T follicular helper cell (primary cell): Measurements from ENCODE around the gene PCDHGB1.
A peak's percentile ranks its signal among the peaks of the same experiment; 100 is the strongest.
"Not testable (repeated sequence)": the region's sequence is repeated elsewhere in the genome, so short reads cannot be mapped to it uniquely, and the experiment has no call there.

Source experiments
- DNase-seq: peaks from one replicate; pipeline ENCODE4 v3.0.0-alpha.2; 2020; ENCODE audit warnings: low read depth

The PCDHGB1 gene

GRCh38 chr5:141383345-141383744, 33.4 kb downstream of the PCDHGB1 start:
- no peak for DNase-seq

DNA sequence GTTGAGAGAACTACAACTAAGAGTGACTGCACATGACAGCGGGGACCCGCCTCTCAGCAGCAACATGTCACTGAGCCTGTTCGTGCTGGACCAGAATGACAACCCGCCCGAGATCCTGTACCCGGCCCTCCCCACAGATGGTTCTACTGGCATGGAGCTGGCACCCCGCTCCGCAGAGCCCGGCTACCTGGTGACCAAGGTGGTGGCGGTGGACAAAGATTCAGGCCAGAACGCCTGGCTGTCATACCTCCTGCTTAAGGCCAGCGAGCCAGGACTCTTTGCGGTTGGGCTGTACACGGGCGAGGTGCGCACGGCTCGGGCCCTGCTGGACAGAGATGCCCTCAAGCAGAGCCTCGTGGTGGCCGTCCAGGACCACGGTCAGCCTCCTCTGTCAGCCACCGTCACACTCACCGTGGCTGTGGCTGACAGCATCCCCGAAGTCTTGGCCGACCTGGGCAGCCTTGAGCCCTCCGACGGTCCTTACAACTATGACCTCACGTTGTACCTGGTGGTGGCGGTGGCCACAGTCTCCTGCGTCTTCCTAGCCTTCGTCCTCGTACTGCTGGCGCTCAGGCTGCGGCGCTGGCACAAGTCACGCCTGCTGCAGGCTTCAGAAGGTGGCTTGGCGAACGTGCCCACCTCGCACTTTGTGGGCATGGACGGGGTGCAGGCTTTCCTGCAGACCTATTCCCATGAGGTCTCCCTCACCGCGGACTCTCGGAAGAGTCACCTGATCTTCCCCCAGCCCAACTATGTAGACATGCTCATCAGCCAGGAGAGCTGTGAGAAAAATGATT, 34.8 kb downstream of the PCDHGB1 start:
- no peak for DNase-seq

DNA sequence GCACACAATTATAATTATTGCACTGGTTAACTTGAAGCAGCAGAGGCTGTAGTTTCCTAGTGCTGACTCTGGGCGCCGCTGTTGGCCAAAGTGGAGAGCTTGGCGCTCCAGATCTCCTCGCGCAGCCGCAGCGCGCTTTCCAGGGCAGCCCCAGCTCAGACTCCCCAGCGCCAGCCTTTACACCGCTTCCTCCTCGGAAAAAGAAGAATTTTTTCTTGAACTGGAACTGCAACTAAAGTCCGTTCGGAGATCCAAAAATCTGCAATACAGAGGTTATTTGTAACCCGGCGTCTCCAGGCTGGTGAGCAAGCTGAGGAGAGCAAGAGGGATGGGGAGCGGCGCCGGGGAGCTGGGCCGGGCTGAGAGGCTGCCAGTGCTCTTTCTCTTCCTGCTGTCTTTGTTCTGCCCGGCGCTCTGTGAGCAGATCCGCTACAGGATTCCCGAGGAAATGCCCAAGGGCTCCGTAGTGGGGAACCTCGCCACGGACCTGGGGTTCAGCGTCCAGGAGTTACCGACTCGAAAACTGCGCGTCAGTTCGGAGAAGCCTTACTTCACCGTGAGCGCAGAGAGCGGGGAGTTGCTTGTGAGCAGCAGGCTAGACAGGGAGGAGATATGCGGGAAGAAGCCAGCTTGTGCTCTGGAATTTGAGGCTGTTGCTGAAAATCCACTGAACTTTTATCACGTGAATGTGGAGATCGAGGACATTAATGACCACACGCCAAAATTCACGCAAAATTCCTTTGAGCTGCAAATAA, 37.8 kb downstream of the PCDHGB1 start, which contains the start of gene PCDHGB4:
TSS of gene PCDHGB4 (plus strand) at position 142 of the 755 bp plus-strand sequence. CDS start at position 329, 187 bp downstream.
- not testable (repeated sequence) for DNase-seq

GRCh38 chr5:141388661-141389060, 38.8 kb downstream of the PCDHGB1 start:
- no peak for DNase-seq

DNA sequence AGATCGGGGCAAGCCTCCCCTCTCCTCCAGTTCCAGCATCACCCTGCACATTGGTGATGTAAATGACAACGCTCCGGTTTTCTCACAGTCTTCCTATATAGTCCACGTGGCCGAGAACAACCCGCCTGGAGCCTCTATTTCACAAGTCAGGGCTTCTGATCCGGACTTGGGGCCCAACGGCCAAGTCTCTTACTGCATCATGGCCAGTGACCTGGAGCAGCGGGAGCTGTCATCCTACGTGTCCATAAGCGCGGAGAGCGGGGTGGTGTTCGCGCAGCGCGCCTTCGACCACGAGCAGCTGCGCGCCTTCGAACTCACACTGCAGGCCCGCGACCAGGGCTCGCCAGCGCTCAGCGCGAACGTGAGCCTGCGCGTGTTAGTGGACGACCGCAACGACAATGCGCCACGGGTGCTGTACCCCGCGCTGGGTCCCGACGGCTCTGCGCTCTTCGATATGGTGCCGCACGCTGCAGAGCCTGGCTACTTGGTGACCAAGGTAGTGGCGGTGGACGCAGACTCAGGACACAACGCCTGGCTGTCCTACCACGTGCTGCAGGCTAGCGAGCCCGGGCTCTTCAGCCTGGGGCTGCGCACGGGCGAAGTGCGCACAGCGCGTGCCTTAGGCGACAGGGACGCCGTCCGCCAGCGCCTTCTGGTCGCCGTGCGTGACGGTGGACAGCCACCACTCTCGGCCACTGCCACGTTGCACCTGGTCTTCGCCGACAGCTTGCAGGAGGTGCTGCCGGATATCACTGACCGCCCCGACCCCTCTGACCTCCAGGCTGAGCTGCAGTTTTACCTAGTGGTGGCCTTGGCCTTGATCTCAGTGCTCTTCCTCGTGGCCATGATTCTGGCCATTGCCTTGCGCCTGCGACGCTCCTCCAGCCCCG, 39.5 kb downstream of the PCDHGB1 start:
- no peak for DNase-seq

DNA sequence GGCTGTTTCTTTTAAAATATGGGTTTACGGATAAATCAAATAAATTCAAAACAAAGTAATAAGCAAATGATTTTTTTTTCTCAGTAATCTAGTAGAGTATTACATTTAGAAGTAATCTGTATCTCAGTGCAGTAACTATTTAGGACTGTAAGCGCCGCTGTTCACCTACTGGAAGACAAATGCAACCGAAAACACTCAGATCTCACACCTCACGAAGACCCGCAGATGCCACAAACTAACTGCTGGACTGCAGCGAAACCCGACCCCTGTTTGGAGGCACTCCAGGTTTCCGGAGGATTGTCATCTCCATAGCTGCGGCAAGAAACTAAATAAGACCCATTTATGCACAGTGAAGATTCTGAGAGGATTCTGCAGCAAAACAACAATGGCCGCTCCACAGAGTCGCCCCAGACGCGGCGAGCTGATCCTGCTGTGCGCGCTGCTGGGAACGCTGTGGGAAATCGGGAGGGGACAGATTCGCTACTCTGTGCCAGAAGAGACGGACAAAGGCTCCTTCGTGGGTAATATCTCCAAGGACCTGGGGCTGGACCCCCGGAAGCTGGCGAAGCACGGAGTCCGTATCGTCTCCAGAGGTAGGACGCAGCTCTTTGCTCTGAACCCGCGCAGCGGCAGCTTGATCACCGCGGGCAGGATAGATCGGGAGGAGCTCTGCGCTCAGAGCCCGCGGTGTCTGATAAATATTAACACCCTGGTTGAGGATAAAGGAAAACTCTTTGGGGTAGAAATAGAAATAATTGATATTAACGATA, 42.7 kb downstream of the PCDHGB1 start, which contains the start of gene PCDHGA8:
TSS of gene PCDHGA8 (plus strand) at position 205 of the 770 bp plus-strand sequence. CDS start at position 386, 181 bp downstream.
- DNase-seq: no peak

GRCh38 chr5:141393267-141393666, 43.4 kb downstream of the PCDHGB1 start:
- DNase-seq: no peak

DNA sequence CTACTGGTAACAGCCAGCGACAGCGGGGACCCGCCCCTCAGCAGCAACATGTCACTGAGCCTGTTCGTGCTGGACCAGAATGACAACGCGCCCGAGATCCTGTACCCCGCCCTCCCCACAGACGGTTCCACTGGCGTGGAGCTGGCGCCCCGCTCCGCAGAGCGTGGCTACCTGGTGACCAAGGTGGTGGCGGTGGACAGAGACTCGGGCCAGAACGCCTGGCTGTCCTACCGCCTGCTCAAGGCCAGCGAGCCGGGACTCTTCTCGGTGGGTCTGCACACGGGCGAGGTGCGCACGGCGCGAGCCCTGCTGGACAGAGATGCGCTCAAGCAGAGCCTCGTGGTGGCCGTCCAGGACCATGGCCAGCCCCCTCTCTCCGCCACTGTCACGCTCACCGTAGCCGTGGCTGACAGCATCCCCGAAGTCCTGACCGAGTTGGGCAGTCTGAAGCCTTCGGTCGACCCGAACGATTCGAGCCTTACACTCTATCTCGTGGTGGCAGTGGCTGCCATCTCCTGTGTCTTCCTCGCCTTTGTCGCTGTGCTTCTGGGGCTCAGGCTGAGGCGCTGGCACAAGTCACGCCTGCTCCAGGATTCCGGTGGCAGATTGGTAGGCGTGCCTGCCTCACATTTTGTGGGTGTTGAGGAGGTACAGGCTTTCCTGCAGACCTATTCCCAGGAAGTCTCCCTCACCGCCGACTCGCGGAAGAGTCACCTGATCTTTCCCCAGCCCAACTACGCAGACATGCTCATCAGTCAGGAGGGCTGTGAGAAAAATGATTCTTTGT, 44.7 kb downstream of the PCDHGB1 start:
- DNase-seq: not testable (repeated sequence)

GRCh38 chr5:141397756-141398551, 48.1 kb downstream of the PCDHGB1 start, which contains the start of gene PCDHGB5:
TSS of gene PCDHGB5 (plus strand) at chr5:141397947. CDS start at chr5:141398128, 181 bp downstream.
- peak; percentile 24 for DNase-seq

DNA sequence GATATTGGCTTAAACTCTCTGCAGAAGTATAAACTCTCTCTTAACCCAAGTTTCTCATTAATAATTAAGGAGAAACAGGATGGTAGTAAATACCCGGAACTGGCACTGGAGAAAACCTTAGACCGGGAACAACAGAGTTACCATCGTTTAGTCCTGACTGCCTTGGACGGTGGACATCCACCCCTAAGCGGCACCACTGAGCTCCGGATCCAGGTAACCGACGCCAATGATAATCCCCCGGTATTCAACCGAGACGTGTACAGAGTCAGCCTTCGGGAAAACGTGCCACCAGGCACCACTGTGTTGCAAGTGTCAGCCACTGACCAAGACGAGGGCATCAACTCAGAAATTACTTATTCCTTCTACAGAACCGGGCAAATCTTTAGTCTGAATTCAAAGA, 48.7 kb downstream of the PCDHGB1 start:
- DNase-seq: no peak

- DNase-seq: no peak
These were observed 49.8 kb downstream of the PCDHGB1 start for GRCh38 chr5:141399555-141400258.
